Measurements from ENCODE around the gene CASTOR2.
"Not testable (repeated sequence)": the region's sequence is repeated elsewhere in the genome, so short reads cannot be mapped to it uniquely, and the experiment has no call there.

Gene CASTOR2

GRCh38 chr7:75049817-75050216 is 85.3 kb downstream of the CASTOR2 start:
- no peak for DNase-seq (ENCODE audit: low read depth in 2 of 3, low spot score in 1 of 3)

GRCh38 chr7:75050501-75050900 is 86.0 kb downstream of the CASTOR2 start:
- DNase-seq (ENCODE audit: low read depth in 2 of 3, low spot score in 1 of 3) = no peak

GRCh38 chr7:75054744-75055143 is 90.2 kb downstream of the CASTOR2 start:
- DNase-seq (ENCODE audit: low read depth in 2 of 3, low spot score in 1 of 3) = no peak

GRCh38 chr7:75055155-75055554 is 90.7 kb downstream of the CASTOR2 start:
- DNase-seq (ENCODE audit: low read depth in 2 of 3, low spot score in 1 of 3) = no peak

- no peak for DNase-seq (ENCODE audit: low read depth in 2 of 3, low spot score in 1 of 3)
Measured at GRCh38 chr7:75055830-75056772, 91.6 kb downstream of the CASTOR2 start.

GRCh38 chr7:75058406-75058805 is 93.9 kb downstream of the CASTOR2 start:
- no peak for DNase-seq (ENCODE audit: low read depth in 2 of 3, low spot score in 1 of 3)

GRCh38 chr7:75064291-75064690 is 99.8 kb downstream of the CASTOR2 start:
- DNase-seq (ENCODE audit: low read depth in 2 of 3, low spot score in 1 of 3) = no peak

- no peak for DNase-seq (ENCODE audit: low read depth in 2 of 3, low spot score in 1 of 3)
Measured at GRCh38 chr7:75064801-75065200, 100.3 kb downstream of the CASTOR2 start.

- DNase-seq (ENCODE audit: low read depth in 2 of 3, low spot score in 1 of 3) = no peak
Measured at GRCh38 chr7:75066521-75066920, 102.0 kb downstream of the CASTOR2 start.

GRCh38 chr7:75072981-75073283 is 108.4 kb downstream of the CASTOR2 start:
- no peak for DNase-seq (ENCODE audit: low read depth in 2 of 3, low spot score in 1 of 3)

- not testable (repeated sequence) for DNase-seq (ENCODE audit: low read depth in 2 of 3, low spot score in 1 of 3)
Measured at GRCh38 chr7:75074262-75074641, 109.7 kb downstream of the CASTOR2 start.

All from stimulated activated CD4-positive, alpha-beta T cell treated with anti-CD3 and anti-CD28 coated beads, Interleukin-12 subunit alpha, Interleukin-12 subunit beta, amount 100 ng/mL, for 48 hours (primary cell).